DLD1 (cell line): ENCODE results near the gene BPIFB3.
"Not testable (repeated sequence)": the region's sequence is repeated elsewhere in the genome, so short reads cannot be mapped to it uniquely, and the experiment has no call there.

Source experiments
- in situ Hi-C: cut with HindIII; loops from 2 replicates; pipeline ENCODE4 v1.10.0; 2017; ENCODE audit warnings: low sequenced_read_pairs

BPIFB3 gene

DNA sequence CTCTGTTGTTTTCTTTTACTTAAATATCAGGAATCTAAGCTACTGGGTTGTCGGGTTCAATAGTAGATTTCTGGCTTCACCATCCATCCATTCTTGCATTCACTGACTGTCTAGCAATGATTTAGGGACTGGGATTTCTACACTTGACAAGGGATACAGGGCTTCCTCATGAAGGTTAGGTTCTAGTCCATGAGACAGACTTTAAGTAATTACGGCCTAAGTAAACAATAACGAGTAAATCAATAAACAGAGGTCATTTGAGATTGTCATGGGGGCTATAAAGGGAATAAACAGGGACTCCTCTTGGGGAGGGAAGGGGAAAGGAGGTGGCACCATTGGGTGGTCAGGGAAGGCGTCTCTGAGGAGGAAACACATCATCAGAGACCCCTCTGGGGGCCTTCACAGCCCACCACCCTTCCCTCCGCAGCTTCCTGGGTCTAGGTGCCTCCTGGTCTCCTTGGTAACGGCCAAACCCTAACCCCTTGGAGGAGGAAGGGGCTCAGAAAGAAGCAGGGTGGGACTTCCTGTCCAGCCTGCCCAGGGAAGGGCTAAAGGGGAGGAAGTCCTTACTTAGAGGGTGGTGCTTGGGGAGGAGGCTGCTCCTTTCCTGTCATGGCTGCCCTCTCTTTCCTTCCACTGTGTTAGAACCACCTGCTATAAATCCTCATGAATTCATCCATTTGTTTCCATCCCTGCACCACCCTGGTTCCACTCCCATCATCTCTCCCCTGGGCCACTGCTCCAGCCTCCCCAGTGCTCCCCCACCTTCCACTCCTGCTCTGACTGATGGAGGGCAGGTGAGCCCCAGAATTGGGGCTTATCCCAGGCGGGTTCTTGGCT, 59.1 kb downstream of the BPIFB3 start:
- in situ Hi-C loops: no loop called here

DNA sequence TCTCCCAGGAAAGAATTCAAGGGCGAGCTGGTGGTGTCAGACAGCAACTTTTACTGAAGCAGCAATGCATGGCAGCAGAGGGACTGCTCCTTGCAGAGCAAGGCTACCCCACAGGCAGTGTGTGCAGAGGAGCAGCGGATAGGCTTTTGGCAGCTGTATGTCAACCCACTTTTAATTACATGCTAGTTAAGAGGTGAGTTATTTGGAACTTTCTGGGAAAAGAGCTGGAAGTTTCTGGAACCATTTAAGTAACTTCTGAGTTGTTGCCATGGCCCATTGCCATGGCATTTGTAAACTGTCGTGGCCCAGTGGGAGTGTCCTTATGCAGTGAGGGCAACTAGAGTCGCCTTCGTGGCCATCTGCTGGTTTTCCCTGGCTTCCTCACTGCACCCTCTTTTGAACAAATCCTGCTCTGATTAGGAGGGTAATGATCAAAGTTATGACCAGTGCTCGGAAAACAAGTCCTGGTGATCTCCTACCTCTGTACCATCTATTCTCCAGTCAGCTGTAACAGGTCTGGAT, 59.7 kb downstream of the BPIFB3 start:
- in situ Hi-C loops: no loop called here

DNA sequence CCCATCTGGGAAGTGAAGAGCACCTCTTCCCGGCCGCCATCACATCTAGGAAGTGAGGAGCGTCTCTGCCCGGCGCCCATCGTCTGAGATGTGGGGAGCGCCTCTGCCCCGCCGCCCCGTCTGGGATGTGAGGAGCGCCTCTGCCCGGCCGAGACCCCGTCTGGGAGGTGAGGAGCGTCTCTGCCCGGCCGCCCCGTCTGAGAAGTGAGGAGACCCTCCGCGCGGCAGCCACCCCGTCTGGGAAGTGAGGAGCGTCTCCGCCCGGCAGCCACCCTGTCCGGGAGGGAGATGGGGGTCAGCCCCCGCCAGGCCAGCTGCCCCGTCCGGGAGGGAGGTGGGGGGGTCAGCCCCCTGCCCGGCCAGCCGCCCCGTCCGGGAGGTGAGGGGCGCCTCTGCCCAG, 61.8 kb downstream of the BPIFB3 start:
- in situ Hi-C loops: not testable (repeated sequence)

DNA sequence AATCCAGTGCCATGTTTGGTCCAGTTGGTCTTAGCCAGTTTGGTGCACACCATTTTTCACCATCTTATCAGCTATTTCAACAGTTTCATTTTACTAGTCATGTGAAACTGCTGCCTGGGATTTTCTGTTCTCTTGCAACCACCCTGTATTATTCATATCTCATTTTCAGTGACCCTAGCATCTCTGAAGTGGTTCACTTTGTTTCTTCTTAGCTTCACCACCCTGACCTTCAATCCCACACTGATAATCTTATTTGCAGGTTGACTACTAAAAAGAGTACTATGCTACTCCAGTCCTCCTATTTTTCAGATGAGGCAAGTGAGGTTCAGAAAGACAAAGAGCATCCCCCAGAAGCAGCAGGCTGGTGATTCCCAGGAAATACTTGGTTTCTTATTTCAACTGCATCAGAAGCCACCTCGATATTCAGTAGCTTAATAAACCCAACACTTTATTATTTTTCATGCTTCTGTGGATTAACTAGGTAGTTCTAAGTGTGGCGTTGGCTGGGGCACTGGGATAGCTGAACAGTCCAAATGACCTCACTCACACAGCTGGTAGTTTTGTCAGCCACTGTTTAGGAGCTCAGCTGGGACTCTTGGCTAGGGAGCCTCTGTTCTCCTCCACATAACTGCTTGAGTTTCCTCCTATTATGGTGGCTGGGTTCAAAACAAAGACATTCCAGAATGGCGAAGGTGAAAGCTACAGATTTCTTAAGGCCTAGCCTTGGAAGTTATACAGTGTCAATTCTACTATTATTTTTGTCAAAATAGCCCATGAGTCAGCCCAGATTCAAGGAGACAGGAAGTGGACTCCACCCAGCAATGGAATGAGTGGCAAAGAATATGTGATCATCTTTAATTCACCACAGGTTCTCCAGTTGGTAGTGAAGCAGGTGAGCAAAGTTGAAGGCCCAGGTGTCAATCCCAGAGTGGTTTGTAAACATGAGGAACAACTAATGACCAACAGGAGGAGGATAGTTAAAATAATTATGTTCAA, 66.3 kb downstream of the BPIFB3 start:
- in situ Hi-C loops: no loop called here

DNA sequence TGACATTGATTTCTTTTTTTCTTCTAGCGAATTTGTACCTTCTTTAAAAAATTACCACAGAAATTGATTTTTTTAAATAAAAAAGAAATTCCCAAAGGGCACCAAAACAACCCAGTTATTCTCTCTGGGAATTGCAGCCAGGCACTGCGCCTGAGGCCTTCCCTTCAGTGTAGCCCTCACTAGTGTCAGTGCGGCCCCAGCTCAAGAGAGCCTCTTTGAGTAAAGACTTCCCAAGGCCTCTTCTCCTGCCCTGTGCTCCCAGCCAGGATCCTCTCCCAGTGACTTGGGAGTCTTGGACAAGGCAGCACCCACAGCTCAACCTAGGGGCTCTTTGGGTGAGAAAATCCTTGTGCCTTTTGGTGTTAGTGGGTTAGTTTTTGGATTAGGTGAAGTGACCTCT, 67.2 kb downstream of the BPIFB3 start:
- in situ Hi-C loops: no loop called here

DNA sequence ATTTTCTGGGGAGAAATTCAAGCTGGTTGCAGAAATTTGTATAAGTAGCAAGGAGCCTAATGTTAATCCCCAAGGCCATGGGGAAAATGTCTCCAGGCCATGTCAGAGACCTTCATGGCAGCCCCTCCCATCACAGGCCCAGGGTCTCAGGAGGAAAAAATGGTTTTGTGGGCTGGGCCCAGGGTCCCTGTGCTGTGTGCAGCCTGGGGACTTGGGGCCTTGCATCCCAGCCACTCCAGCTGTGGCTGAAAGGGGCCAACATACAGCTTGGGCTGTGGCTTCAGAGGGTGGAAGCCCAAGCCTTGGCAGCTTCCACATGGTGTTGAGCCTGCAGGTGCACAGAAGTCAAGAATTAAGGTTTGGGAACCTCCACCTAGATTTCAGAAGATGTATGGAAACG, 68.6 kb downstream of the BPIFB3 start:
- in situ Hi-C loops: not testable (repeated sequence)
